MM.1S (cell line): ENCODE results near the gene ZNF503.
"Not testable (repeated sequence)": the region's sequence is repeated elsewhere in the genome, so short reads cannot be mapped to it uniquely, and the experiment has no call there.

Experiments
- EZH2 ChIP-seq: fragments of 300-600 bp; sonication (generic); optimal IDR thresholded peaks from 2 replicates; pipeline ENCODE3; 2017; ENCODE audit warnings: low read depth, mild to moderate bottlenecking, antibody characterized with exemption, low read length, mixed read lengths
- EZH2phosphoT487 ChIP-seq: fragments of 300-600 bp; sonication (generic); IDR thresholded peaks from 2 replicates; pipeline ENCODE4 v1.6.1; 2018; ENCODE audit warnings: antibody characterized with exemption, low read length
- TF ChIP-seq, protein P1 (sequence below): fragments of 300-600 bp; sonication (generic); IDR thresholded peaks from 2 replicates; pipeline ENCODE4 v1.5.1; 2016; ENCODE audit warnings: antibody characterized with exemption, low read length, mixed read lengths

DNA sequence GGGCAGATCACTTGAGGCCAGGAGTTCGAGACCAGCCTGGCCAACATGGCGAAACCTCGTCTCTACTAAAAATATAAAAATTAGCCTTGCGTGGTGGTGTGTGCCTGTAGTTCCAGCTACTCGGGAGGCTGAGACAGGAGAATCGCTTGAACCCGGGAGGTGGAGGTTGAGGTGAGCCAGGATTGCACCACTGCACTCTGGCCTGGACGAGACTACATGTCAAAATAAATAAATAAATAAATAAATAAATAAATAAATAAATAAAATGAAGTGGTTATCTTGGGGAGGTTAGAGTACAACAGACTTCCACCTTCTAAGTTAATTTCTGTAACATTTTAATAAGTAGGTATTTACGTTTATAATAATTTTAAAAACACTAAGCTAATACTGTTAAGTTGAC is 31.7 kb downstream of the ZNF503 start:
- TF ChIP-seq, protein P1, sequence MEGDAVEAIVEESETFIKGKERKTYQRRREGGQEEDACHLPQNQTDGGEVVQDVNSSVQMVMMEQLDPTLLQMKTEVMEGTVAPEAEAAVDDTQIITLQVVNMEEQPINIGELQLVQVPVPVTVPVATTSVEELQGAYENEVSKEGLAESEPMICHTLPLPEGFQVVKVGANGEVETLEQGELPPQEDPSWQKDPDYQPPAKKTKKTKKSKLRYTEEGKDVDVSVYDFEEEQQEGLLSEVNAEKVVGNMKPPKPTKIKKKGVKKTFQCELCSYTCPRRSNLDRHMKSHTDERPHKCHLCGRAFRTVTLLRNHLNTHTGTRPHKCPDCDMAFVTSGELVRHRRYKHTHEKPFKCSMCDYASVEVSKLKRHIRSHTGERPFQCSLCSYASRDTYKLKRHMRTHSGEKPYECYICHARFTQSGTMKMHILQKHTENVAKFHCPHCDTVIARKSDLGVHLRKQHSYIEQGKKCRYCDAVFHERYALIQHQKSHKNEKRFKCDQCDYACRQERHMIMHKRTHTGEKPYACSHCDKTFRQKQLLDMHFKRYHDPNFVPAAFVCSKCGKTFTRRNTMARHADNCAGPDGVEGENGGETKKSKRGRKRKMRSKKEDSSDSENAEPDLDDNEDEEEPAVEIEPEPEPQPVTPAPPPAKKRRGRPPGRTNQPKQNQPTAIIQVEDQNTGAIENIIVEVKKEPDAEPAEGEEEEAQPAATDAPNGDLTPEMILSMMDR: not testable (repeated sequence)
- TF ChIP-seq EZH2, EZH2phosphoT487: not testable (repeated sequence)
